Measurements from ENCODE around the gene C6orf132. TPM values are rescaled to one million over a fixed set of nuclear protein-coding genes. Genes with fewer than 3 reads are reported as not detected.

The C6orf132 gene
- total RNA-seq, 4 donors from 2014 or later: 0.22 to 4.7 (median 2.2) TPM

GRCh38 chr6:42086046-42087035, 56.1 kb downstream of the C6orf132 start:
- H3K9me3 ChIP-seq: no peaks in the 10 kb centered on the region
- no peak for DNase-seq (ENCODE audit: low spot score in 2 of 2)
- 83 to 86% methylated on average over 22 of the region's 22 CpGs for WGBS, 2 donors

GRCh38 chr6:42084889-42085288, 57.5 kb downstream of the C6orf132 start:
- TF ChIP-seq EP300 (IDR thresholded peaks at IDR 0.05) (no peak), POLR2A (IDR thresholded peaks at IDR 0.05) (no peak)
- TF ChIP-seq, protein P1, sequence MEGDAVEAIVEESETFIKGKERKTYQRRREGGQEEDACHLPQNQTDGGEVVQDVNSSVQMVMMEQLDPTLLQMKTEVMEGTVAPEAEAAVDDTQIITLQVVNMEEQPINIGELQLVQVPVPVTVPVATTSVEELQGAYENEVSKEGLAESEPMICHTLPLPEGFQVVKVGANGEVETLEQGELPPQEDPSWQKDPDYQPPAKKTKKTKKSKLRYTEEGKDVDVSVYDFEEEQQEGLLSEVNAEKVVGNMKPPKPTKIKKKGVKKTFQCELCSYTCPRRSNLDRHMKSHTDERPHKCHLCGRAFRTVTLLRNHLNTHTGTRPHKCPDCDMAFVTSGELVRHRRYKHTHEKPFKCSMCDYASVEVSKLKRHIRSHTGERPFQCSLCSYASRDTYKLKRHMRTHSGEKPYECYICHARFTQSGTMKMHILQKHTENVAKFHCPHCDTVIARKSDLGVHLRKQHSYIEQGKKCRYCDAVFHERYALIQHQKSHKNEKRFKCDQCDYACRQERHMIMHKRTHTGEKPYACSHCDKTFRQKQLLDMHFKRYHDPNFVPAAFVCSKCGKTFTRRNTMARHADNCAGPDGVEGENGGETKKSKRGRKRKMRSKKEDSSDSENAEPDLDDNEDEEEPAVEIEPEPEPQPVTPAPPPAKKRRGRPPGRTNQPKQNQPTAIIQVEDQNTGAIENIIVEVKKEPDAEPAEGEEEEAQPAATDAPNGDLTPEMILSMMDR (IDR thresholded peaks at IDR 0.05): no peak
- WGBS, 2 donors: 81 to 85% methylated on average over 5 of the region's 5 CpGs
- H3K9me3 ChIP-seq: no peaks in the 10 kb centered on the region
- no peak overlapping the region for H3K4me3 ChIP-seq
- no peak for DNase-seq (ENCODE audit: low spot score in 2 of 2)
- no peak overlapping the region for H3K27ac ChIP-seq
- H3K4me1 ChIP-seq: no peaks in the 10 kb centered on the region
- H3K36me3 ChIP-seq: peaks cover 0 to 64% (median 0%) of the 10 kb centered on the region in 3 donors
- no peaks in the 10 kb centered on the region for H3K27me3 ChIP-seq

More at GRCh38 chr6:42086046-42087035, 56.1 kb downstream of the C6orf132 start:
- Histone ChIP-seq H3K36me3 (peaks cover 0 to 49% (median 0%) of the 10 kb centered on the region in 3 donors), H3K4me3 (no peak overlapping the region), H3K27me3 (no peaks in the 10 kb centered on the region), H3K27ac (no peak overlapping the region), H3K4me1 (no peaks in the 10 kb centered on the region)
- TF ChIP-seq, protein P1 (IDR thresholded peaks at IDR 0.05): peak in 1 of 5 experiments; percentile 20
- no peak for TF ChIP-seq POLR2A (IDR thresholded peaks at IDR 0.05)

DNA sequence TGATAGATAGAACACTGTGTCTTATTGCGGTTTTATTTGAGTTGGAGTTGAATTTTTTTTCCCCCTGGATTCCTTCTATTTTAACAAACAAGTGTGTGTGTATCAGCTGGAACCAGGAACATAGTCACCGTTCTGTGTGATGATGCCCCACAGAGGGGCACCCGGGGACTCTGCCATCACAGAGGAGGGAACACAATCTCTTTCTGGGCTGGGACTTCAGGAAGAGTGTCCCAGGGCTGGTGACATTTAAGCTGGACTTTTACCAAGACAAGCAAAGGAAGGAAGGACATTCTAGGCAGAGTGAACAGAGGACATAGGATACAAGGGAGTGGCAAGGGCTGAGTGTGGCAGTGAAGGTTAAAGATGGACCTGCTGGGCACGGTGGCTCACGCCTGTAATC, 58.9 kb downstream of the C6orf132 start:
- Histone ChIP-seq H3K4me3 (no peak overlapping the region), H3K27me3 (no peaks in the 10 kb centered on the region), H3K36me3 (peaks cover 0 to 77% (median 0%) of the 10 kb centered on the region in 3 donors), H3K9me3 (no peaks in the 10 kb centered on the region), H3K4me1 (no peaks in the 10 kb centered on the region), H3K27ac (no peak overlapping the region)
- WGBS, 2 donors: 69 to 88% methylated on average over 5 of the region's 5 CpGs
- DNase-seq (ENCODE audit: low spot score in 2 of 2): no peak
- TF ChIP-seq EP300 (IDR thresholded peaks at IDR 0.05) (no peak), POLR2A (IDR thresholded peaks at IDR 0.05) (no peak)
- TF ChIP-seq, protein P1 (IDR thresholded peaks at IDR 0.05): no peak

DNA sequence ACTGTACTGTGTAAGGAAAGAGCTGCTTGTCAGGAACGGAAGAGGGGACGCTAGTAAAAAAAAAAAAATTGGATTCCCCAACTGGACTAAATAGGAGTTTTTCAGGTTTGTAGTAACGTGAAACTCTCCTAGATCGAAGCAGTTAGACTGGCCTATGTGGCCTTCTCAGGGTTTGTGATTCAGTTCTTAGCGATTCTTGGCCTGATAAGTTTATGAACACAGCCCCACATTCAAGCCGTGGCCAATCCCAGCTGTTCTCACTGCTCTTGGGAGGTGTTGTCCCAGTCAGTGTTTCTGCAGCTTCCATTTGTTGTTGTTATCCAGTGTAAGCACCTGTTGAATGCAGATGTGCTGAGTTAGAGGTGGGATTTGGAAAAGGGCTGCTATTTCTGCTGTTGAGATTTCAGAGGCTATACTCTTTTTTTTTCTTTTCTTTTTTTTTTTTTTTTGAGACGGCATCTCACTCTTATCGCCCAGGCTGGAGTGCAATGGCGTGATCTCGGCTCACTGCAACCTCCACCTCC, 62.4 kb downstream of the C6orf132 start:
- TF ChIP-seq POLR2A (IDR thresholded peaks at IDR 0.05) (no peak), EP300 (IDR thresholded peaks at IDR 0.05) (no peak)
- TF ChIP-seq, protein P1 (IDR thresholded peaks at IDR 0.05): no peak
- DNase-seq (ENCODE audit: low spot score in 2 of 2): no peak
- no peak overlapping the region for H3K4me3 ChIP-seq
- H3K27me3 ChIP-seq: no peaks in the 10 kb centered on the region
- 88 to 90% methylated on average over 10 of the region's 10 CpGs for WGBS, 2 donors
- H3K9me3 ChIP-seq: no peaks in the 10 kb centered on the region
- no peaks in the 10 kb centered on the region for H3K4me1 ChIP-seq
- peaks cover 0 to 85% (median 0%) of the 10 kb centered on the region in 3 donors for H3K36me3 ChIP-seq
- no peak overlapping the region for H3K27ac ChIP-seq

GRCh38 chr6:42078386-42078785, 64.0 kb downstream of the C6orf132 start:
- Histone ChIP-seq H3K9me3 (no peaks in the 10 kb centered on the region), H3K36me3 (peaks cover 0 to 93% (median 0%) of the 10 kb centered on the region in 3 donors), H3K27ac (no peak overlapping the region), H3K27me3 (no peaks in the 10 kb centered on the region), H3K4me3 (no peak overlapping the region), H3K4me1 (no peaks in the 10 kb centered on the region)
- 62% methylated on average over 11 of the region's 11 CpGs for WGBS, 2 donors
- TF ChIP-seq, protein P1 (IDR thresholded peaks at IDR 0.05): no peak
- TF ChIP-seq EP300 (IDR thresholded peaks at IDR 0.05): no peak
- TF ChIP-seq POLR2A (IDR thresholded peaks at IDR 0.05): no peak
- no peak for DNase-seq (ENCODE audit: low spot score in 2 of 2)
